HCT116 (cell line): ENCODE measurements around the gene NLRP7. TPM values are rescaled to one million over a fixed set of nuclear protein-coding genes. Genes with fewer than 3 reads are reported as not detected.

ENCODE experiments used
- ATAC-seq: fragments of 200-7000 bp; cut with Tn5 transposase; 2 replicates; pipeline ENCODE4 v1.9.1; 2020; ENCODE audit warnings: mild to moderate bottlenecking, moderate library complexity
- BruUV-seq: library from RNA; stranded (reverse); fragments of 400-500 nt; replicated peaks from 2 replicates; lab custom pipeline; 2021; lab: Mats Ljungman, UMichigan
- CTCF ChIA-PET: fragments of 300-600 bp; sonication (Branson Sonifier 250); formaldehyde crosslinking; loops from one replicate; lab custom pipeline; 2021; ENCODE audit warnings: antibody characterized with exemption; lab: Charles Lee
- POLR2A ChIA-PET: fragments of 300-600, 350-600 bp; sonication (Branson Sonifier 250); formaldehyde crosslinking; loops from one replicate; lab custom pipeline; 2021; ENCODE audit warnings: antibody characterized with exemption; lab: Charles Lee
- RAD21 ChIA-PET, 2 experiments: fragments of 300-600 bp; sonication (Branson Sonifier 250); formaldehyde crosslinking; loops; one replicate each; lab custom pipeline; 2023; ENCODE audit warnings: low total read pairs in 2 of 2; ENCODE audit not compliant: uncharacterized antibody in 2 of 2, unreplicated experiment in 2 of 2, low non-redundant PET in 1 of 2; lab: Charles Lee
- DNase-seq: peaks from one replicate; pipeline ENCODE4 v3.0.0-alpha.2; 2010; ENCODE audit warnings: low read depth, low spot score
- H2AFZ ChIP-seq: fragments of 200-600 bp; shearing (Covaris generic), sonication (generic); 2 replicates; pipeline ENCODE4 v1.6.1; 2017; ENCODE audit warnings: low read depth, mixed run types, mixed read lengths, antibody characterized with exemption, low read length; ENCODE audit not compliant: poor library complexity, severe bottlenecking
- H3K27ac ChIP-seq: 2 replicates; pipeline ENCODE4 v1.5.1; 2012; ENCODE audit warnings: low read depth, low read length
- H3K27me3 ChIP-seq: fragments of 200-600 bp; sonication (generic); 2 replicates; pipeline ENCODE4 v1.6.1; 2016; ENCODE audit warnings: mixed run types, low read length, mixed read lengths; ENCODE audit not compliant: insufficient read depth
- H3K36me3 ChIP-seq, 2 experiments: fragments of 200-500 bp in 1 of 2; fragments of 200-600 bp in 1 of 2; sonication (Bioruptor generic) in 1 of 2; sonication (generic) in 1 of 2; 2 replicates each; pipeline versions ENCODE4 v1.5.1 to v1.6.1; 2014 to 2016; ENCODE audit warnings: low read length in 2 of 2, inconsistent platforms in 1 of 2, mixed read lengths in 1 of 2, mixed run types in 1 of 2; ENCODE audit not compliant: insufficient read depth in 2 of 2, control insufficient read depth in 1 of 2
- H3K4me1 ChIP-seq, 2 experiments: fragments of 200-600 bp in 1 of 2; sonication (generic) in 1 of 2; 2 replicates each; pipeline versions ENCODE4 v1.5.1 to v1.6.1; 2012 to 2017; ENCODE audit warnings: low read length in 2 of 2, inconsistent platforms in 1 of 2, mild to moderate bottlenecking in 1 of 2, mixed read lengths in 1 of 2, mixed run types in 1 of 2, moderate library complexity in 1 of 2; ENCODE audit not compliant: insufficient read depth in 2 of 2, control insufficient read depth in 1 of 2
- H3K4me2 ChIP-seq: fragments of 200-600 bp; sonication (generic); 2 replicates; pipeline ENCODE4 v1.6.1; 2017; ENCODE audit warnings: mixed run types, low read length, mixed read lengths
- H3K4me3 ChIP-seq, 2 experiments: fragments of 200-600 bp in 1 of 2; sonication (generic) in 1 of 2; replicated peaks in 1 of 2; 2 replicates each; pipeline ENCODE4 v1.5.1; 2011 to 2016; ENCODE audit warnings: low read length in 2 of 2, control low read depth in 1 of 2, low read depth in 1 of 2, mild to moderate bottlenecking in 1 of 2, mixed read lengths in 1 of 2, mixed run types in 1 of 2
- H3K79me2 ChIP-seq: fragments of 200-600 bp; sonication (generic); 2 replicates; pipeline ENCODE4 v1.6.1; 2017; ENCODE audit warnings: mild to moderate bottlenecking, mixed run types, low read length, moderate library complexity, mixed read lengths; ENCODE audit not compliant: insufficient read depth
- H3K9ac ChIP-seq: fragments of 200-600 bp; sonication (generic); 2 replicates; pipeline ENCODE4 v1.6.1; 2016; ENCODE audit warnings: low read length, mixed read lengths
- H3K9me2 ChIP-seq: fragments of 200-600 bp; sonication (generic), shearing (Covaris generic); 2 replicates; pipeline ENCODE4 v1.6.1; 2017; ENCODE audit warnings: mixed run types, mild to moderate bottlenecking, moderate library complexity; ENCODE audit not compliant: insufficient read depth
- H3K9me3 ChIP-seq, 2 experiments: fragments of 200-500 bp in 1 of 2; fragments of 200-600 bp in 1 of 2; sonication (Bioruptor generic) in 1 of 2; sonication (generic) in 1 of 2; 2 replicates each; pipeline ENCODE4 v1.6.1; 2014 to 2017; ENCODE audit warnings: low read length in 2 of 2, mixed read lengths in 2 of 2, inconsistent platforms in 1 of 2, low read depth in 1 of 2, mild to moderate bottlenecking in 1 of 2, mixed run types in 1 of 2, moderate library complexity in 1 of 2; ENCODE audit not compliant: control insufficient read depth in 1 of 2, insufficient read depth in 1 of 2
- H4K20me1 ChIP-seq: fragments of 200-600 bp; sonication (generic), shearing (Covaris generic); 2 replicates; pipeline ENCODE4 v1.6.1; 2017; ENCODE audit warnings: mixed run types, mild to moderate bottlenecking, moderate library complexity; ENCODE audit not compliant: insufficient read depth
- CBX3 ChIP-seq: IDR thresholded peaks from 2 replicates; pipeline ENCODE4 v1.6.1; 2012; ENCODE audit warnings: low read depth
- CEBPB ChIP-seq: IDR thresholded peaks from 2 replicates; pipeline ENCODE4 v1.6.1; 2012; ENCODE audit warnings: low read depth
- EGR1 ChIP-seq: IDR thresholded peaks from 2 replicates; pipeline ENCODE4 v1.6.1; 2012; ENCODE audit warnings: low read depth
- EZH2 ChIP-seq: fragments of 200-600 bp; sonication (generic); IDR thresholded peaks from 2 replicates; pipeline ENCODE4 v1.6.1; 2017; ENCODE audit warnings: antibody characterized with exemption, mixed run types
- EZH2phosphoT487 ChIP-seq: fragments of 200-600 bp; IDR thresholded peaks from 2 replicates; pipeline ENCODE4 v1.6.1; 2018; ENCODE audit warnings: antibody characterized with exemption, borderline replicate concordance
- POLR2A ChIP-seq: IDR thresholded peaks from 2 replicates; pipeline ENCODE4 v1.7.0; 2011; ENCODE audit warnings: borderline replicate concordance; ENCODE audit not compliant: insufficient read depth, insufficient read length; ENCODE audit errors: extremely low read depth
- POLR2AphosphoS5 ChIP-seq: IDR thresholded peaks from 2 replicates; pipeline ENCODE4 v1.6.1; 2011; ENCODE audit warnings: mild to moderate bottlenecking, low read depth, low read length, moderate library complexity
- SIN3A ChIP-seq: IDR thresholded peaks from 2 replicates; pipeline ENCODE4 v1.6.1; 2012; ENCODE audit warnings: low read depth
- SP1 ChIP-seq: IDR thresholded peaks from 2 replicates; pipeline ENCODE4 v1.6.1; 2012; ENCODE audit warnings: low read depth
- YY1 ChIP-seq: IDR thresholded peaks from 2 replicates; pipeline ENCODE4 v1.6.1; 2011; ENCODE audit warnings: low read length, low read depth, moderate library complexity, mild to moderate bottlenecking; ENCODE audit not compliant: insufficient replicate concordance; ENCODE audit errors: extremely low read depth
- ZFX ChIP-seq: fragments of 450-650 bp; IDR thresholded peaks from 2 replicates; pipeline ENCODE4 v1.6.1; 2017
- ZNF274 ChIP-seq: fragments of 200-500 bp; sonication (Bioruptor generic); IDR thresholded peaks from 2 replicates; pipeline ENCODE4 v1.6.1; 2014; ENCODE audit warnings: mild to moderate bottlenecking, low read depth, low read length, inconsistent platforms
- intact Hi-C: fragments of 100-400 bp; cut with micrococcal nuclease; formaldehyde crosslinking; loops from 2 replicates; pipeline ENCODE4 v1.10.0; 2022
- total RNA-seq: library from RNA; stranded (reverse); gene quantifications from one replicate; pipeline ENCODE4 v1.2.1, GENCODE V29; 2021; ENCODE audit not compliant: unreplicated experiment
- TF ChIP-seq, protein P1 (sequence below), 3 experiments: fragments of 200-600 bp in 1 of 3; sonication (generic) in 1 of 3; IDR thresholded peaks in 2 of 3; conservative IDR thresholded peaks in 1 of 3; 2 replicates each; pipeline ENCODE4 v1.5.1; 2012 to 2017; ENCODE audit warnings: low read depth in 2 of 3, low read length in 2 of 3, antibody characterized with exemption in 1 of 3, borderline replicate concordance in 1 of 3, control low read depth in 1 of 3, mild to moderate bottlenecking in 1 of 3, mixed read lengths in 1 of 3, mixed run types in 1 of 3, moderate library complexity in 1 of 3; ENCODE audit not compliant: insufficient read depth in 1 of 3
- TF ChIP-seq, protein P2 (sequence below): IDR thresholded peaks from 2 replicates; pipeline ENCODE4 v1.6.1; 2012; ENCODE audit warnings: low read depth
- TF ChIP-seq, protein P3 (sequence below): IDR thresholded peaks from 2 replicates; pipeline ENCODE4 v1.6.1; 2012
- TF ChIP-seq, protein P4 (sequence below): IDR thresholded peaks from 2 replicates; pipeline ENCODE4 v1.6.1; 2011; ENCODE audit warnings: mild to moderate bottlenecking, low read length, moderate library complexity; ENCODE audit not compliant: insufficient replicate concordance; ENCODE audit errors: extremely low read depth
- TF ChIP-seq, protein P5 (sequence below): IDR thresholded peaks from 2 replicates; pipeline ENCODE4 v1.6.1; 2012

NLRP7 gene
- total RNA-seq, 1 experiment from 2014 or later, result not detected

DNA sequence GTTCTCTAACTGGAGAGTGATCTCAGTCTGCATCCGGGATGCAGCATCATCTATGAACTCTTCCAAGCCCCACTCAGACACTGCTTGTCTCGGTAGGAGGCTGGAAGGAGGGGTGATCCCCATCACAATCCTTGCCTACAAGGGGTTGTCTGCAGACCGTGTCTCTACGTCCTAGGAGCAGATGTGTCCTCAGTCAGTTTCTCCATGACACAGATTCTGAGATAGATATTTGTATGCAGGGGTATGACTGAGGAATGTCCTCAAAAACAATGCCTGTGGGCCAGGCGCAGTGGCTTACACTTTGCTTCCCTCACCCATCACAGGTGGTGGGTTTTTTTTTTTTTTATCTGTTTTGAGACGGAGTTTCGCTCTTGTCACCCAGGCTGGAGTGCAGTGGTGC, 40.5 kb downstream of the NLRP7 start:
- RAD21 ChIA-PET, result no interaction called here
- Histone ChIP-seq H3K27ac (no peak overlapping the region), H3K79me2 (no peaks in the 10 kb centered on the region), H2AFZ (no peak overlapping the region), H3K36me3 (no peaks in the 10 kb centered on the region), H3K9me3 (no peaks in the 10 kb centered on the region), H3K27me3 (no peaks in the 10 kb centered on the region), H3K9ac (no peak overlapping the region), H3K4me3 (no peak overlapping the region), H3K4me2 (no peak overlapping the region), H3K9me2 (no peaks in the 10 kb centered on the region), H3K4me1 (no peaks in the 10 kb centered on the region), H4K20me1 (no peaks in the 10 kb centered on the region)
- intact Hi-C loops, result no loop called here
- DNase-seq (no peak), ATAC-seq (no peak)
- TF ChIP-seq, protein P1, sequence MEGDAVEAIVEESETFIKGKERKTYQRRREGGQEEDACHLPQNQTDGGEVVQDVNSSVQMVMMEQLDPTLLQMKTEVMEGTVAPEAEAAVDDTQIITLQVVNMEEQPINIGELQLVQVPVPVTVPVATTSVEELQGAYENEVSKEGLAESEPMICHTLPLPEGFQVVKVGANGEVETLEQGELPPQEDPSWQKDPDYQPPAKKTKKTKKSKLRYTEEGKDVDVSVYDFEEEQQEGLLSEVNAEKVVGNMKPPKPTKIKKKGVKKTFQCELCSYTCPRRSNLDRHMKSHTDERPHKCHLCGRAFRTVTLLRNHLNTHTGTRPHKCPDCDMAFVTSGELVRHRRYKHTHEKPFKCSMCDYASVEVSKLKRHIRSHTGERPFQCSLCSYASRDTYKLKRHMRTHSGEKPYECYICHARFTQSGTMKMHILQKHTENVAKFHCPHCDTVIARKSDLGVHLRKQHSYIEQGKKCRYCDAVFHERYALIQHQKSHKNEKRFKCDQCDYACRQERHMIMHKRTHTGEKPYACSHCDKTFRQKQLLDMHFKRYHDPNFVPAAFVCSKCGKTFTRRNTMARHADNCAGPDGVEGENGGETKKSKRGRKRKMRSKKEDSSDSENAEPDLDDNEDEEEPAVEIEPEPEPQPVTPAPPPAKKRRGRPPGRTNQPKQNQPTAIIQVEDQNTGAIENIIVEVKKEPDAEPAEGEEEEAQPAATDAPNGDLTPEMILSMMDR (IDR thresholded peaks at IDR 0.05 in 2 of 3, conservative IDR thresholded peaks at IDR 0.05 in 1 of 3; ENCODE audit: borderline replicate concordance in 1 of 3, insufficient read depth in 1 of 3, low read depth in 2 of 3, low read length in 2 of 3), result no peak
- TF ChIP-seq CEBPB (no peak), ZFX (no peak), SIN3A (no peak), YY1 (no peak), EZH2phosphoT487 (no peak), EGR1 (no peak), CBX3 (no peak), ZNF274 (no peak), EZH2 (no peak), POLR2AphosphoS5 (no peak), POLR2A (no peak), SP1 (no peak)
- TF ChIP-seq, protein P2, sequence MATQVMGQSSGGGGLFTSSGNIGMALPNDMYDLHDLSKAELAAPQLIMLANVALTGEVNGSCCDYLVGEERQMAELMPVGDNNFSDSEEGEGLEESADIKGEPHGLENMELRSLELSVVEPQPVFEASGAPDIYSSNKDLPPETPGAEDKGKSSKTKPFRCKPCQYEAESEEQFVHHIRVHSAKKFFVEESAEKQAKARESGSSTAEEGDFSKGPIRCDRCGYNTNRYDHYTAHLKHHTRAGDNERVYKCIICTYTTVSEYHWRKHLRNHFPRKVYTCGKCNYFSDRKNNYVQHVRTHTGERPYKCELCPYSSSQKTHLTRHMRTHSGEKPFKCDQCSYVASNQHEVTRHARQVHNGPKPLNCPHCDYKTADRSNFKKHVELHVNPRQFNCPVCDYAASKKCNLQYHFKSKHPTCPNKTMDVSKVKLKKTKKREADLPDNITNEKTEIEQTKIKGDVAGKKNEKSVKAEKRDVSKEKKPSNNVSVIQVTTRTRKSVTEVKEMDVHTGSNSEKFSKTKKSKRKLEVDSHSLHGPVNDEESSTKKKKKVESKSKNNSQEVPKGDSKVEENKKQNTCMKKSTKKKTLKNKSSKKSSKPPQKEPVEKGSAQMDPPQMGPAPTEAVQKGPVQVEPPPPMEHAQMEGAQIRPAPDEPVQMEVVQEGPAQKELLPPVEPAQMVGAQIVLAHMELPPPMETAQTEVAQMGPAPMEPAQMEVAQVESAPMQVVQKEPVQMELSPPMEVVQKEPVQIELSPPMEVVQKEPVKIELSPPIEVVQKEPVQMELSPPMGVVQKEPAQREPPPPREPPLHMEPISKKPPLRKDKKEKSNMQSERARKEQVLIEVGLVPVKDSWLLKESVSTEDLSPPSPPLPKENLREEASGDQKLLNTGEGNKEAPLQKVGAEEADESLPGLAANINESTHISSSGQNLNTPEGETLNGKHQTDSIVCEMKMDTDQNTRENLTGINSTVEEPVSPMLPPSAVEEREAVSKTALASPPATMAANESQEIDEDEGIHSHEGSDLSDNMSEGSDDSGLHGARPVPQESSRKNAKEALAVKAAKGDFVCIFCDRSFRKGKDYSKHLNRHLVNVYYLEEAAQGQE, result no peak
- TF ChIP-seq, protein P3, sequence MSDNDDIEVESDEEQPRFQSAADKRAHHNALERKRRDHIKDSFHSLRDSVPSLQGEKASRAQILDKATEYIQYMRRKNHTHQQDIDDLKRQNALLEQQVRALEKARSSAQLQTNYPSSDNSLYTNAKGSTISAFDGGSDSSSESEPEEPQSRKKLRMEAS, result no peak
- TF ChIP-seq, protein P4, sequence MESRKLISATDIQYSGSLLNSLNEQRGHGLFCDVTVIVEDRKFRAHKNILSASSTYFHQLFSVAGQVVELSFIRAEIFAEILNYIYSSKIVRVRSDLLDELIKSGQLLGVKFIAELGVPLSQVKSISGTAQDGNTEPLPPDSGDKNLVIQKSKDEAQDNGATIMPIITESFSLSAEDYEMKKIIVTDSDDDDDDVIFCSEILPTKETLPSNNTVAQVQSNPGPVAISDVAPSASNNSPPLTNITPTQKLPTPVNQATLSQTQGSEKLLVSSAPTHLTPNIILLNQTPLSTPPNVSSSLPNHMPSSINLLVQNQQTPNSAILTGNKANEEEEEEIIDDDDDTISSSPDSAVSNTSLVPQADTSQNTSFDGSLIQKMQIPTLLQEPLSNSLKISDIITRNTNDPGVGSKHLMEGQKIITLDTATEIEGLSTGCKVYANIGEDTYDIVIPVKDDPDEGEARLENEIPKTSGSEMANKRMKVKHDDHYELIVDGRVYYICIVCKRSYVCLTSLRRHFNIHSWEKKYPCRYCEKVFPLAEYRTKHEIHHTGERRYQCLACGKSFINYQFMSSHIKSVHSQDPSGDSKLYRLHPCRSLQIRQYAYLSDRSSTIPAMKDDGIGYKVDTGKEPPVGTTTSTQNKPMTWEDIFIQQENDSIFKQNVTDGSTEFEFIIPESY, result no peak
- TF ChIP-seq, protein P5, sequence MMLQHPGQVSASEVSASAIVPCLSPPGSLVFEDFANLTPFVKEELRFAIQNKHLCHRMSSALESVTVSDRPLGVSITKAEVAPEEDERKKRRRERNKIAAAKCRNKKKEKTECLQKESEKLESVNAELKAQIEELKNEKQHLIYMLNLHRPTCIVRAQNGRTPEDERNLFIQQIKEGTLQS, result no peak
- POLR2A ChIA-PET, result no interaction called here
- no TSS peak for BruUV-seq
- CTCF ChIA-PET, result no interaction called here
